ENCODE measurements around the gene CTAG1A.

GRCh38 chrX:154593201-154593600, 8.3 kb downstream of the CTAG1A start:
- TF ChIP-seq, protein P1, sequence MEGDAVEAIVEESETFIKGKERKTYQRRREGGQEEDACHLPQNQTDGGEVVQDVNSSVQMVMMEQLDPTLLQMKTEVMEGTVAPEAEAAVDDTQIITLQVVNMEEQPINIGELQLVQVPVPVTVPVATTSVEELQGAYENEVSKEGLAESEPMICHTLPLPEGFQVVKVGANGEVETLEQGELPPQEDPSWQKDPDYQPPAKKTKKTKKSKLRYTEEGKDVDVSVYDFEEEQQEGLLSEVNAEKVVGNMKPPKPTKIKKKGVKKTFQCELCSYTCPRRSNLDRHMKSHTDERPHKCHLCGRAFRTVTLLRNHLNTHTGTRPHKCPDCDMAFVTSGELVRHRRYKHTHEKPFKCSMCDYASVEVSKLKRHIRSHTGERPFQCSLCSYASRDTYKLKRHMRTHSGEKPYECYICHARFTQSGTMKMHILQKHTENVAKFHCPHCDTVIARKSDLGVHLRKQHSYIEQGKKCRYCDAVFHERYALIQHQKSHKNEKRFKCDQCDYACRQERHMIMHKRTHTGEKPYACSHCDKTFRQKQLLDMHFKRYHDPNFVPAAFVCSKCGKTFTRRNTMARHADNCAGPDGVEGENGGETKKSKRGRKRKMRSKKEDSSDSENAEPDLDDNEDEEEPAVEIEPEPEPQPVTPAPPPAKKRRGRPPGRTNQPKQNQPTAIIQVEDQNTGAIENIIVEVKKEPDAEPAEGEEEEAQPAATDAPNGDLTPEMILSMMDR (conservative IDR thresholded peaks at IDR 0.05; ENCODE audit: low read depth, low read length): no peak
- TF ChIP-seq EZH2 (IDR thresholded peaks at IDR 0.05; ENCODE audit: borderline replicate concordance, low read depth, low read length, poor library complexity, severe bottlenecking): no peak

Data from A673 (cell line).